ENCODE results near the gene TMPRSS7.
"Not testable (repeated sequence)": the region's sequence is repeated elsewhere in the genome, so short reads cannot be mapped to it uniquely, and the experiment has no call there.

Gene TMPRSS7

DNA sequence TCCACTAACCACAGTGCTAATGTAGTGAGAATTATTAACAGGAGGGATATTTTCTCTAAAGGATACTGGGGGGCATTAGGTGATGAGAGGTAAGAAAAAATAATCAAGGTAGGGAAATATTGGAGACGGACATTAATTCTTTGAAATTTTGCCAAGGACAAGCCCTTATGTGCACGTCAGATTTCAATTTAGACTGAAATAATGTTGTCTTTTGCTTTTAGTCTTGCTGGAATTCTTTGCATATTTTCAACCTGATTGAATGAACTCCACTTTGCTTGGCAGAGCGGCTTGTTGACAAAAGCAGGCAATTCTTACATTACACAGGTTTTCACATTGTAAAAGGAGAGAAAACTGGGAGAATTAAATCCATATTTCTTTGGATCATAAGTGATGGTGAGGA is 26.6 kb downstream of the TMPRSS7 start:
- no peak for DNase-seq

DNA sequence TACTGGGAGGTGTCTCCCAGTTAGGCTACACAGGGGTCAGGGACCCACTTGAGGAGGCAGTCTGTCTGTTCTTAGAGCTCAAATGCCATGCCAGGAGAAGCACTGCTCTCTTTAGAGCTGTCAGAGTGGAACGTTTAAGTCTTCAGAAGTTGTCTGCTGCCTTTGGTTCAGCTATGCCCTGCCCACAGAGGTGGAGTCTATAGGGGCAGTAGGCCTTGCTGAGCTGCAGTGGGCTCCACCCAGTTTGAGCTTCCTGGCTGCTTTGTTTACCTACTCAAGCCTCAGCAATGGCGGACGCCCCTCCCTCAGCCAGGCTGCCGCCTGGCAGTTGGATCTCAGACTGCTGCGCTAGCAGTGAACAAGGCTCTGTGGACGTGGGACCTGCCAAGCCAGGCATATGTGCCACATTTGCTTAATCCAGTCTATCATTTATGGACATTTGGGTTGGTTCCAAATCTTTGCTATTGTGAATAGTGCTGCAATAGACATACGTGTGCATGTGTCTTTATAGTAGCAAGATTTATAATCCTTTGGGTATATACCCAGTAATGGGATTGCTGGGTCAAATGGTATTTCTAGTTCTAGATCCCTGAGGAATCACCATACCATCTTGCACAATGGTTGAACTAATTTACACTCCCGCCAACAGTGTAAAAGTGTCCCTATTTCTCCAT is 38.0 kb downstream of the TMPRSS7 start:
- not testable (repeated sequence) for DNase-seq

DNA sequence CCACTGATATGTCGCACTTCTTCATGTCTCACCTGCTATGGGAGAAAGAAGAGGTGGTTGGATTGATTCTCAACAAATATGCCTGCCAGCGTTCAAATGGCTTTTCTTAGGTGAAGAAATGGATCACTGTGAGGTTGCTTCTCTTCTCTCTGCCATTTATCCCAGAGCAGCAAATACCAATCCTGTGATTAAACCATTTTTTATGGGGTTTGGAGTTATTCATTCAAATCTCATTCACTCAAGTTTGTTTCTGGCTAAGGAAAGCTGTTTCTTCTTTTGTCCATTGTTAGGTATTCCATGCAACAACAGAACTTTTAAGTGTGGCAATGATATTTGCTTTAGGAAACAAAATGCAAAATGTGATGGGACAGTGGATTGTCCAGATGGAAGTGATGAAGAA is 39.5 kb downstream of the TMPRSS7 start:
- no peak for DNase-seq

DNA sequence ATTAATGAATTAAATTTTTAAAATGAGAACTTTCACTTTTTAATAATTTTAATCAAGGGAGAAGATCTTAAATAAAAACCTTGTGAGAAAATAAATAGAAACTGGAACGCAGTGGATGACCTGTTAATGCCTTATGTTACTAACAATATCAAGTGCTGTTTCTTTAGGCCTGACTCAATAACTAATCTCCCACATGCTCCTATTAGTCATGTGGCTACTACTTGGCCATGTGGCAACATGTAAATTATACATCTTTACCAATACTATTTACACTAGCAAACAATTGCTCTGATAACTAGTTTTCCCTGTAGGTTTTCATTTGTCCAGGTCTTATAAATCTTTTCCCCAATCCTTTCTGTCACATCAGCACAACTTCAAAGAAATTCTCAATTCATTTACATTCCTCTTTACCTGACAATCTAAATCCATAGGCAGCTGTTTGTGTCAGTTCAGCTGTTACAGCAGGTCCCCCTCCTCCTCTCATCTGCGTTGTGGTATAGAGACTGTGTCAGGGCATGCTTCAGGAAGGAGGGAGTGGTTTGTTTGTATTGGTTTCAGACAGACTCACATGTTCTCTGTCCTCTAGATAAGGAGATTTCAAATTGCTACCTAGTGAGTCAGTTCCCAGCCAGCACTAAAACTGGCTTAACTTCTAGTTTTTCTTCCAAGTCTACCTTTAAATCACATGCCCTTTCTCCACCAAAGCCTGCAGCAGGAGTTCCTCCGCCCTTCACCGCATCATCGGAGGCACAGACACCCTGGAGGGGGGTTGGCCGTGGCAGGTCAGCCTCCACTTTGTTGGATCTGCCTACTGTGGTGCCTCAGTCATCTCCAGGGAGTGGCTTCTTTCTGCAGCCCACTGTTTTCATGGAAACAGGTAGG is 40.3 kb downstream of the TMPRSS7 start:
- peak; percentile 74 to 88 for DNase-seq

DNA sequence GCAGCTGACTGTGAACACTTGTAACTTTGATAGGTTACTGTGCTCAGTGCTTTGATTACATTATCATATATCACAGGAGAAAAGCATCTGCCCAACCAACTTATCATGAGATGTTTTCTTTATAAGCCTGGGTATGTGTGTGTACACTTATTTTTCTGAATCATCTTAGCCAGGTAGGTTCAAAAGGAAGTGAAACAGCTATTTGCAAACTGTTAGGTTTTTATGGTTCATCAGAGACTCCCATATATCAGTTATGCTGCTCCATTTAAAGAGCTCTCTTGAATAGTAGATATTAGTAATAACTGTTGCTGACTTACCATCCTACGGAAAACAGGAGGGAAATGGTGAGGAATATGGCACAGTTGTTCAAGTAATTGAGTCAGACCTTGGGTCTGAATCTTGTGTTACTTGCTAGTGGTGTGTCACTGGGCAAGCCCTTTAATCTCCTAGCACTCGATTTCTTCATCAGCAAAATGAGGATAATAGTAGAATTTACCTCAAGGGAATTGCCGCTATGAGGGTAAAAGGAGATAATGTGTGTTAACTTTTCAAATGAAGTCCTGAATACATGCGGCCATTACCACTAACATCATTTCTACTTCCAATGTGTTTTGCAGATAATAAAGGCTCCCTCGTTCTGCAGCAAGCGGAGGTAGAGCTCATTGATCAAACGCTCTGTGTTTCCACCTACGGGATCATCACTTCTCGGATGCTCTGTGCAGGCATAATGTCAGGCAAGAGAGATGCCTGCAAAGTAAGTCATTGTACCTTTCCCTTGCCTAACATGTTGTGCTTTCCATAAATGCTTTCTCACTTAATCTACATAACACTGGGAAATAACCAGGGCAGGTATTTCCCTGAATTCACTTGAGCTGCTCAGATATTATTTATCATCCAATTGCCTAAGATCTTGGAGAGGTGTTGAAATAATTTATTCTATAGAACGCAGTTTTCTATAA is 43.9 kb downstream of the TMPRSS7 start:
- no peak for DNase-seq

DNA sequence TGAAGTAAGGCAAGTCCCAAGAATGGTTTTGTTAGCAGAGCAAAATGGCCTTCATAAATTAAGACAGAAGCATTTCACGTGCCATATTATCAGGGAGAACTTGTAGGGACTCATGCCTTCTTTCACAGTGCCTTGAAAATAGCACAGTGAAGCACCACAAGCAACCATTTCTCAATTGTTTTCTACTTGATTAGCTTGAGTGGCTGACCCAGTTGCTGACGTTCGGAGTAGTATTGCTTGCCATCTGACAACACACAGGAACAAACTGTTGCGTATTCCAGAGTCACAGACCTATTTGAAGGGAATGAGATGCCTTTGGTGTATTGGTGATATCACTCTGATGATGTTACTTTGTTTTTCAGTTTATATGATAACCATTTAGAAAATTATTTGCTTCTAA is 48.7 kb downstream of the TMPRSS7 start:
- peak; percentile 19 to 56 for DNase-seq

DNA sequence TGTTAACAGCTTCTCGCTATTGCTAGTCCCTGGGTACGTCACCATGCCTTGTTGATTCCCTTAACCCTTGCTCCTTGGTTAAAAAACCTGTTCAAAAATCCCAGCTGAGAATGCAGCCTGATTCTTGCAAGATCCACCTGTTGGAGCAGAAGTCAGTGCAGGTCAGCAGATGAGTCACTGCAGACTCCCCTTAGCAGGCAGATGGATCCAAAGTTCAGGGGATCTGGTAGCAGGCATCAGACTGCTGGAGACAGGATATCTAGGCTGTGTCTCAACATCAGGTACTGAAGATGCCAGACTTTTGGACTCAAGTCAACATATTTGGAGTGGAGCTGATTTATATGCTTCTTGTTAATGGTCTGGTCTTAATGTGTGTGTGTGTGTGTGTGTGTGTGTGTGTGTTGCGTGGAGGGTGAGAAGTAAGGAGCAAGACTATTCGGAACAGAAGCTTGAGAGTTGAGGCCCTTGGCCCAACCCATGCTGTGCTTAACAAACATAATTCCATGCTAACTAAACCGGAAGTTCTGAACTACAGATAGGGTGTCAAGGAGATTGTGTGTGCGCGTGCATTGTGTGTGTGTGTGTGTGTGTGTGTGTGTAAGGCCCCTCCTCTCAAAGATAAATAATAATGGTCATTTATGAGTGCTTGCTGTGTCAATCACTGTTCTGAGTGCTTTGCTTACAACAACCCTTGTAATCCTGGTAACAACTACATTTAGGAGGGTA is 50.6 kb downstream of the TMPRSS7 start:
- no peak for DNase-seq

DNA sequence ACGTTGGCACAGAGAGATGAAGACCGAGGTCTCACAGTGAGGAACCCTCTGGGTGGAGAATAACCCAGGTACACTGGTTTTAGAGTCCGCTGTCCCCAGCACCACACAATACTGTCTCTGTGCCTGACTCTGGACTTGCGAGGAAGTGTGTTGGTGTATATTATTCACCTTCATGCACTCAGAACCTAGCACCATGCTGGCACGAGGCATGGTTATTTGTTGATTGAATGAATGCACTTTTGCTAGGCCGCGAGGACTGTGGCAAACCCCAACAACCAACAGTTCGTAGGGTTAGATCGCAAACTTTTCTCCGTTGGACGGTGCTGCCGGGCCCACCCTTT is 51.2 kb downstream of the TMPRSS7 start:
- no peak for DNase-seq

DNA sequence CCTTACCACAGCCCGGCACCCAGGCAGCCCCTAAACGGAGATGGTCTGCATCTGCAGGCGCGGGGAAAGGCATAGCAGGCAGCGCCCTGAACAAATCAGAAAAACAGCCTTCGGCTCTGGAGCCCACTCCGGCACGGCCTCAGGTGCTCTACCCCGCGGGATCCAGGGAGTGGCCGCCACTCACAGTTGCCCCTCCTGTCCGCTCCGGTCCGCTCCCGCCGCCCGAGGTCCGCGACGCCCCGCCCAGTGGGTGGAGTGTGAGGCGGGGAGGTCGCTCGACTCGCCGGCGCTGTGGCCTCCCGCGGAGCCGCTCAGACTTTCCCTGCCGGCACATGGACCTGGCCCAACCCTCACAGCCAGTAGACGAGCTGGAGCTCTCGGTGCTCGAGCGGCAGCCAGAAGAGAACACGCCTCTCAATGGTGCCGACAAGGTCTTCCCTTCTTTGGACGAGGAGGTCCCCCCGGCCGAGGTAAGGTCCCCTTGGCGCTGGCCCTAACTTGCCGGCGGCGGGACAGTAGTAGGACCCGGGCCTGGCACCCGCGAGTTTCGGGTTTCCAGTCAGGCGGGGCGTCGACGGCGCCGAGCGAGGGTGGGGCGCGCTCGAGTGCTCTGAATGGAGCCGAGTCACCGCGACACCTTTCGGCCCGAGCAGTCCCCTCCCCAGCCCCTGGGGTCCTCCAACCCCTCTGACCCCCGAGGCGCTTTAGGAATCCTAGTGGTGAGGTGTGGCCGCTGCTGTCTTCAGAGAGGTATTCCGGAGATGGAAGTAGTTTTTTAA is 51.7 kb downstream of the TMPRSS7 start, which contains the start of gene C3orf52:
Gene C3orf52, plus strand, starts transcription at position 314 of the 779 bp plus-strand sequence. Its CDS starts 19 bp downstream, at position 333.
- peak; percentile 50 to 68 for DNase-seq

DNA sequence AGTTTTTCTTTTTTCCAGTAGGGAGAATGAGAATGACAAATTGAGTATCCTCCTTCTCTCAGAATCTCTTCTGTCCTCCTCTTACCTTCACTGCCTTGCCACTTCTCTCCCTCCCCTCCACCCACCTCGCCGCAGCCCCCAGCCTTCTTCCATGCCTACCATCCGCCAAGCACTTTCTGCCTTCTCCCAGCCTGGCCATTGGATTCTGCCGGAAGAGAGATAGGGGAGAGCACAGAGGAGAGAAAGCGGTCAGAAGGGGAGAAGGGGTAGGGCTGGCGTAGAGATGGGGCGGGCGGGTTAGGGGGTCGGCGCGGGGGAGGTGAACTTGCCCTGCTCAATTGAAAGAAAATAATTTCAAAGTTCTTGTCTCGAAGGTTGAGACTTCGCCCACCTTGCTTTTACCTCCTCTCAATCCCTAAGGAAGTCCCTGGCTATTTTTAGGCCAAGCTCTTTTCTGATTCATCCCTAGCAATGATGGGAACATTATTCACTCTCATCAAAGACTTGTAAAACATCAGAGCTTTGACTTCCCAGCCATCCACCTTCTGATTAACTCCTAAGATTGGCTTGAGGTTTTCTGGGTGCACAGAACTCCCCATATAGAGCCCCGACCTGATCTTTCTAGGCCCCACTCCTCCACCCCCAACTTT is 52.5 kb downstream of the TMPRSS7 start:
- DNase-seq: no peak

DNA sequence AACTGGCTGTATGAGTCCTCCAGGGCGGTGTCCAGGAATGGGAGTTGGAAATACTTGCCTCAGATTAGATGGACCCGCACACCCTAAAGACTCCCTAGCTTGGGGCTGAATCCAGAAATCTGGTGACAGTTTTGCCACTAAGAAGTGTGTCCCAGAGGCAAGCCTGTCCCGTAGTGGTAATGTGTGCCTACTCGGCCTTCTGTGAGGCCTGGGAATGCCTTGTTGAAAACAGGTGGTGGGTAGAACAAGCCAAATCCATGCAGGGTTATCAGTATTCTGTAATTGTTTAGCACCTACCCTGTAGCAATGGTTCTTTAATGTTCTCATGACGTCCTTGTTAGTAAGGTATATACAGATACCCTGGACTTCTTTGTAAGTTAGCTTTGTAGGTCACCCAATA is 53.2 kb downstream of the TMPRSS7 start:
- DNase-seq: no peak

DNA sequence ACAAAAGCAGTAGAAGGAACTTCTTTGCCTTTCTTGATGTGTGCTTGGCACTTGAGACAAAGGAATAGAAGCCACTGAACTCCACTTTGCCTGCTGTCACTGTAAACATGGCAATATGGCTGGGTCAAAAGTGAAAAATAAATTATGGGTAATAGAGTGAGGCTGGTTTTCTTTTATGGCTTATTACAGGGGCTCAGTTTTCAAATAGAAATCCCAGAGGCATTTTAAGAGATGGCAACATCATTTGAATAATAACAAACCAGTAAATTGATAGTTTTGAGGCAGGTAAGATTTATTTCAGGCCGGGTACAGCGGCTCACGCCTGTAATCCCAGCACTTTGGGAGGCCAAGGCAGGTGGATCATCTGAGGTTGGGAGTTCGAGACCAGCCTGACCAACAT is 54.4 kb downstream of the TMPRSS7 start:
- no peak for DNase-seq

DNA sequence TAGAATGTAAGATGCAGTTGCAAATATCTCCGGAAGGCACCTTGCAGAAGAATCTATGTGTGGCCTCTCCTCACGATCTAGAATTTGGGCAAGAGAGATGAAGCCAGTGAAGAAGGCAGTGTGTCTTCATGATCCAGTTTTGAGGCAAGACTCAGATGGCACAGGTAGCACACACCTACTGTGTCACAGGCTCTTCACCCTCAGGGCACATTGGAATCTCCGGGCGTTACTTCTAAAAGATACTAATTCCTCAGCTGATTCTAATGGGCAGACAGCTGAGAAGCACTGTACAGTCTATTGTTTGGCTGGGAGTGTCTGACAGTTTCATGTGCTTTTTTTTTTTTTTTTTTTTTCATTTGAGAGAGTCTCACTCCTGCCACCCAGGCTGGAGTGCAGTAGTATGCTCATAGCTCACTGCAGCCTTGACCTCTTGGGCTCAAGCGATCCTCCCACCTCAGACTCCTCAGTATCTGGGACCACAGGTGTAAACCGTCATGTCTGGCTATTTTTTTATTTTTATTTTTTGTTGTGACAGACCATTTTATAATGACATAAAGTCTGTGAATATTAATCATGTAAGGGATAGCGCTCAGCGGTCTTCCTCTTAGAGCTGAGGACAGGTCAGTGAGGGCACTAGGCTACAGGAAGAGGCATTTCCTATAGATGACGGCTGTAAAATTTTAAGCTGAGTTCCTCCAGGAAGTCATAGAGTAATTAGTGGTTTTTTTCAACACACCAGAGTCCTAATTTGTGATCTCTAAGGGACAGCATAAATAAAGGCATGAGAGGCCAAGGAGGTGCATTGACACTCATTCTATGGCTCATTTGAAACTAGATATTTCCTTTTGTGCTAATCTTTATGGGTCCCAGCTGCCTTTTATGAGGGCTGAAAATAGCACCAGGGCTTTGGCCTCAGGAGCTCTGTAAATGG is 55.7 kb downstream of the TMPRSS7 start:
- no peak for DNase-seq

DNA sequence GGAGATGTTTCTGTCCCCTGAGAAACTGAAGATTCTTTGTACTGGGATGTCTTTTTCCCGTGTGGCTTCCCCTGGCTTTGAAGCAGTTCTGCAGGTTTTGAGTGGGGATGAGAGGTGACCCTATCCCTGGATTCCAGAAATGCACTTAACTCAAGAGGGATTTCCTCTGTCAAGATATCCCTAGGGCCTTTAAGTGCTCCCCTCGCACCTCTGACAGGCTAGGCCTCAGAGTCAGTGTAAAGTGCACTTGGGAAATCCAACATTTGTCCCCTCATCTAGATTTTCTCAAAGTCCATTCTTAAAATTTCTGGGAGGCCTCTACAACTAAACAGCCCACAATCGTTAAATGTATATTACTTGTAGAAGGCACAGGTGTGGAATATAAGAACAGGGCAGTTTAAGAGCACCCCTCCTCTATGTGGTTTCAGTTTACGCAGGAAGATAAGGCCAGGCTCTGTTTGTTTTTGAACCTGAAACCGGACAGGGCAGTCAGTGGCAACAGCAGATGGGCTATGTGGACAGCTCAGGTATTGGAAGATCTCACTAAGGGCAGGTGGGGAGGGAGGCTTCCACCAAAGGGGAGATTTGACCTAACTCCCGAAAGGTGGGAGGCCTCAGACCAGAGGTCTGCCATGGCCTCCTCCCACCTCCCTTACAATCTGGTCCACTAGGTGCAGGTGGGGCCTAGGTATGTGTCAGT is 56.5 kb downstream of the TMPRSS7 start:
- DNase-seq: peak; percentile 79 to 91

DNA sequence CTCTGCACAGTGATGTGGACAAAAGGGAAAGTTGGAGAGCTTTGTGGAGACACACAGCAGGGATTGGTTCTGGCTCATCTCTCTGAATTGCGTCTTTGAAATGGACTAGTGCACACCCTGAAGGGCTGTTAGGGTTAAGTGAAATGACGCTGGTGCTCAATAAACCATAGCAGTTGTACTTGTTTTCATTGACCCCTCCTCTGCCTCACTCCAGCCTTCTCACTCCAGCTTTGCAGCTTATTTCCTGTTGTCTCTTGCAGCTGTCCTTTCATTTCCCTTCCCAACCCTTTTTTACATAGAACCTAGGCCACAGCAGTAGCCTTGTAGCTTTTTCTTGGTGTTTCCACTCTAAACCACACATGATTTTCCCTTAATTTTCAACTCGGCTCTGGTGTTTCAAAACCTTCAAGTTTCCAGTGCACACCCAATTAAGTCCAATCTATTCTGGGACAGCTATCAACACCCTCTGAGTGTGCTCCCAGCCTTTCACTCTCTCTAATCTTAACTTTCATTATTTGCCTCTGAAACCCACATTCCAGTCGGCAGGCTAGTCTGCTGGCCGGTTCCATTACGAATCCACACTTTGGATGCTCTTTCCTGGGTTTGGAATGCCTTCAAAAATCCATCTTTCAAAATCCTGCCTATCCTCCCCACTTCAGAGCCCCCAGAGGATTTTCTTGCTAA is 58.1 kb downstream of the TMPRSS7 start:
- DNase-seq: no peak

DNA sequence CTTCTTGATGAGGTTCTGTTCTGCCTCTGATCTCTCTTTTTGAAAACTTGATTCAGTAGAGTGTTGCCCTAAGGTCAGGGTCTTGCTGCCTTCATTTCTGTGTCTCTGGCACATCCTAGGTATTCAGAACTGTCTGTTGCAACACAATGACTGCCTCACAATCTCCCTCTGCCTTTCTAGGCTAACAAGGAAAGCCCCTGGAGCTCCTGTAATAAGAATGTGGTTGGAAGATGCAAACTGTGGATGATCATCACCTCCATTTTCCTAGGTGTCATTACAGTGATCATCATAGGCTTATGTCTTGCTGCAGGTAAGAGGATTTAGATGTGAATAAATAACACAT is 58.6 kb downstream of the TMPRSS7 start:
- DNase-seq: no peak

DNA sequence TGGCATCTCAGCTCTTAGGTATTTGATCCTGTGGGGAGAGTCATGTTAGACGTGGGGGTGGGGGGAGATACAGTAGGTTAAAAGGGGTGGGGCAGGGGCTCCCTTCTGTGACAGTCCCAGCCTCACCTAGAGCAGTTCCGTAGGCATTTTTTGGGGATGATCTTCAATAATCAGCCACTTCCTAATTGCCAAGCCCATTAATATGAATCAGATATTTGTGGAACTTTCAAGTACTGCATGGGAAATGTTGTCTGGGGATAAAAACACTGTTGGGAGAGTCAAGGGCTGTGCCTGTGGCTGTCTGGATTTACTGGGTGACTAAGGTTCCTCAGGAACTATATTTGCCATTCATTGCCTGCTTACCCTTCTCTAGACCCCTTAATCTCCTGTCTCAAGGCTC is 61.2 kb downstream of the TMPRSS7 start:
- DNase-seq: no peak

DNA sequence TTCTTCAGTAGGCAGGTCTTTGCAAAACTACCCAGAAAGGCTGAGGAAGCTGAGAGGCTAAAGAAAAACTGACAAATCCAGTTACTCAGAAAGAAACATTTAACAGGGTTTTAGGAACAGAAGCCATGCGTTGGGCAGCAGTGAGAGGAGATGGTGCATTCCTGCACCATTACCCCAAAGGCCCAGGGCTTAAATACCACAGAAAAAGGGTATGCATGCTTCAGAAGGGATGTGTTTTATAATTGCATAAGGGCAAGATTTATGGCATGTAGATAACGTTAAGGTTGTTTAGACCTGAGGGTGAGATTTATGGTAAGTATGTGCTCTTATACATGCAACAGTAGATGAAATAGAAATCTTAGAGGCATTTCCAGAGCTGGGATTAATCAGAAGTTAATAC is 61.6 kb downstream of the TMPRSS7 start:
- DNase-seq: no peak

DNA sequence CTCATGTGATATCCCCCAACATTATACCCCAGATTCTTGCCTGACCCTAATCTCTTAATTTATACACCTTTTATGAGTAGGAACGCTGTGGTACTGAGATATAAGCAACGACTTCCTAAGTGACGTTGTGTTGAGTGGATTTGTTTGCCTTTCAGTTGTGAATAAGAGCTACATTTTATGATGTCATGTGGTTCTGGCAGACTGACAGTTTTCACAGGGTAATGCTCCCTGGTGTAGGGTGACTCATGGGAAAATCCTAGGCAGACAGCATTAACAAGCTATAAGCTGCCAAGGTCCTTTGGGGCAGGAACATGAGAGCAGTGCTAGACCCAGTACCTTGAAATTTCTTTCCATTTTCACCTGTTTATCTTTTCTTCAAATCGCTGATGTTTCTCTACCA is 62.8 kb downstream of the TMPRSS7 start:
- DNase-seq: no peak

Measured in NCI-H524 (cell line).